NAMALWA (cell line): Measurements from ENCODE around the gene FHL5.
"Not testable (repeated sequence)": the region's sequence is repeated elsewhere in the genome, so short reads cannot be mapped to it uniquely, and the experiment has no call there.

Experiments used
- DNase-seq: peaks from one replicate; pipeline ENCODE4 v3.0.0-alpha.2; 2015; ENCODE audit warnings: low spot score

Gene FHL5

GRCh38 chr6:96562886-96563285, at the start of gene FHL5:
Gene FHL5 (plus strand): TSS chr6:96563128. CDS start chr6:96603614, 40,486 bp downstream.
- DNase-seq, result no peak

- DNase-seq, result peak; percentile 10
Observed at GRCh38 chr6:96520171-96521115, 42.5 kb upstream of the FHL5 start.

- no peak for DNase-seq
Observed at GRCh38 chr6:96521306-96521643, 41.7 kb upstream of the FHL5 start.

- DNase-seq, result peak; percentile 95
Observed at GRCh38 chr6:96521644-96522464, 41.1 kb upstream of the FHL5 start, which contains the start of gene UFL1. Gene UFL1 (plus strand): TSS chr6:96521806. CDS start chr6:96521874, 68 bp downstream.

- DNase-seq, result no peak
Observed at GRCh38 chr6:96522465-96523009, 40.4 kb upstream of the FHL5 start.

- DNase-seq, result no peak
Observed at GRCh38 chr6:96528193-96528592, 34.7 kb upstream of the FHL5 start.

GRCh38 chr6:96532399-96532798, 30.5 kb upstream of the FHL5 start:
- DNase-seq, result peak; percentile 52

- no peak for DNase-seq
Observed at GRCh38 chr6:96537726-96538125, 25.2 kb upstream of the FHL5 start.

- peak; percentile 60 for DNase-seq
Observed at GRCh38 chr6:96542702-96543101, 20.2 kb upstream of the FHL5 start.

- no peak for DNase-seq
Observed at GRCh38 chr6:96545882-96546281, 17.0 kb upstream of the FHL5 start.

- no peak for DNase-seq
Observed at GRCh38 chr6:96547654-96548053, 15.3 kb upstream of the FHL5 start.

GRCh38 chr6:96554558-96554957, 8.4 kb upstream of the FHL5 start:
- DNase-seq, result no peak

- not testable (repeated sequence) for DNase-seq
Observed at GRCh38 chr6:96559740-96560139, 3.2 kb upstream of the FHL5 start.

GRCh38 chr6:96563853-96564252, 925 bp downstream of the FHL5 start:
- no peak for DNase-seq

- DNase-seq, result no peak
Observed at GRCh38 chr6:96570053-96570452, 7.1 kb downstream of the FHL5 start.

- DNase-seq, result no peak
Observed at GRCh38 chr6:96571551-96571950, 8.6 kb downstream of the FHL5 start.

- DNase-seq, result no peak
Observed at GRCh38 chr6:96575359-96575758, 12.4 kb downstream of the FHL5 start.

- DNase-seq, result no peak
Observed at GRCh38 chr6:96576221-96576620, 13.3 kb downstream of the FHL5 start.

- DNase-seq, result no peak
Observed at GRCh38 chr6:96582021-96582420, 19.1 kb downstream of the FHL5 start.

GRCh38 chr6:96582436-96582835, 19.5 kb downstream of the FHL5 start:
- no peak for DNase-seq

GRCh38 chr6:96604420-96604819, 41.5 kb downstream of the FHL5 start:
- no peak for DNase-seq

GRCh38 chr6:96608074-96608473, 45.1 kb downstream of the FHL5 start:
- DNase-seq, result no peak

GRCh38 chr6:96610019-96610418, 47.1 kb downstream of the FHL5 start:
- peak; percentile 8 for DNase-seq
